ENCODE results near the gene SFMBT2.

DNA sequence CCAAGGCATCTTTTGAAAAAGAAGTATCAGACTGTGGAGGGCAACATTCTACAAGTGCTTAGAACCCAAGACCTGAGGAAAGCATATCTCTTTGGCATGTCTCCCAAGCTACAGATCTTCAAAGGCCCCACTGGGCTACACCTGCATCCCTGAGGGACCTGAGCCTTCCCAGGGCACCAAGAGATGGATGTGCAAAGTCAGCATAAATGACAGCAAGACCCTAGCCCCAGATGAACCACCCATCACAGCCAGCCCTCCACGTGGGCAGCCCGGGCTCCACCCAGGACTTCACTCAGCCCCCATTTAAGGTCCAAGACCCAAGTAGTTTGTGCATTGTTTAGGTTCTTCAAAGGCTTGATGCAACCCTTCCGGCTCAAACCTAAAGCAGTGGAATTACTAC is 123.5 kb downstream of the SFMBT2 start:
- TF ChIP-seq POLR2AphosphoS5 (IDR thresholded peaks at IDR 0.05; ENCODE audit: borderline replicate concordance, low read depth, low read length) (no peak), EZH2 (IDR thresholded peaks at IDR 0.05) (no peak), FOXP2 (optimal IDR thresholded peaks at IDR 0.05; ENCODE audit: control extremely low read depth, extremely low read length, insufficient read depth) (no peak)

Measured in SK-N-MC (cell line).